Central memory CD8-positive, alpha-beta T cell (primary cell): ENCODE data around the gene TUBB4B.

ENCODE experiments used
- ATAC-seq: fragments of 150-1000 bp; cut with Tn5 transposase; replicated peaks from 2 replicates; pipeline ENCODE4 v1.10.0; 2022; ENCODE audit warnings: mild to moderate bottlenecking, moderate FRiP score, moderate number of reproducible peaks; ENCODE audit not compliant: poor library complexity, severe bottlenecking; ENCODE audit errors: extremely low read depth
- DNase-seq, 2 donors: peaks; one replicate each; pipeline ENCODE4 v3.0.0; 2021; ENCODE audit warnings: low spot score in 2 of 2
- H3K27ac Mint-ChIP-seq: one replicate; pipeline ENCODE4 v1.8.0; 2022; ENCODE audit warnings: low read depth, mild to moderate bottlenecking, moderate library complexity, mixed read lengths
- H3K27me3 Mint-ChIP-seq: one replicate; pipeline ENCODE4 v1.8.0; 2022; ENCODE audit warnings: mixed read lengths
- H3K36me3 Mint-ChIP-seq: one replicate; pipeline ENCODE4 v1.8.0; 2022; ENCODE audit warnings: mild to moderate bottlenecking, moderate library complexity, mixed read lengths; ENCODE audit not compliant: insufficient read depth
- H3K4me1 Mint-ChIP-seq: one replicate; pipeline ENCODE4 v1.8.0; 2022; ENCODE audit warnings: mixed read lengths
- H3K4me3 Mint-ChIP-seq: one replicate; pipeline ENCODE4 v1.8.0; 2022; ENCODE audit warnings: mild to moderate bottlenecking, moderate library complexity, mixed read lengths
- H3K9me3 Mint-ChIP-seq: one replicate; pipeline ENCODE4 v1.8.0; 2022; ENCODE audit warnings: mixed read lengths

The TUBB4B gene

GRCh38 chr9:137224830-137225694 lies 16.0 kb upstream of the TUBB4B start, which contains the start of gene CYSRT1:
Gene CYSRT1 (plus strand): TSS chr9:137225174. CDS start chr9:137225622, 448 bp downstream.
- ATAC-seq, result no peak
- peaks cover 6% of the 10 kb centered on the region for H3K4me1 Mint-ChIP-seq
- peak within 1 kb of the TSS; percentile 25 for H3K27ac Mint-ChIP-seq
- H3K4me3 Mint-ChIP-seq, result peak within 1 kb of the TSS; percentile 74
- DNase-seq, result no peak
- no peaks in the 10 kb centered on the region for H3K9me3 Mint-ChIP-seq
- H3K27me3 Mint-ChIP-seq, result peaks cover 9% of the 10 kb centered on the region
- H3K36me3 Mint-ChIP-seq, result peaks cover 6% of the 10 kb centered on the region

GRCh38 chr9:137225699-137226331 lies 15.3 kb upstream of the TUBB4B start:
- H3K36me3 Mint-ChIP-seq, result peaks cover 6% of the 10 kb centered on the region
- no peaks in the 10 kb centered on the region for H3K9me3 Mint-ChIP-seq
- no peak overlapping the region for H3K4me3 Mint-ChIP-seq
- no peak for ATAC-seq
- peaks cover 6% of the 10 kb centered on the region for H3K4me1 Mint-ChIP-seq
- peaks cover 9% of the 10 kb centered on the region for H3K27me3 Mint-ChIP-seq
- no peak for DNase-seq
- no peak overlapping the region for H3K27ac Mint-ChIP-seq

- peaks cover 9% of the 10 kb centered on the region for H3K27me3 Mint-ChIP-seq
- H3K4me1 Mint-ChIP-seq, result peaks cover 6% of the 10 kb centered on the region
- no peaks in the 10 kb centered on the region for H3K9me3 Mint-ChIP-seq
- H3K4me3 Mint-ChIP-seq, result no peak overlapping the region
- DNase-seq (no peak), ATAC-seq (no peak)
- peaks cover 6% of the 10 kb centered on the region for H3K36me3 Mint-ChIP-seq
- H3K27ac Mint-ChIP-seq, result no peak overlapping the region
These were observed 14.6 kb upstream of the TUBB4B start for GRCh38 chr9:137226338-137227053.

- DNase-seq (peak; percentile 71 to 76), ATAC-seq (peak; percentile 41)
- Mint-ChIP-seq H3K27ac (no peak within 1 kb of the TSS), H3K27me3 (peaks cover 9% of the 10 kb centered on the region), H3K4me1 (peaks cover 6% of the 10 kb centered on the region), H3K36me3 (peaks cover 6% of the 10 kb centered on the region), H3K4me3 (no peak within 1 kb of the TSS), H3K9me3 (no peaks in the 10 kb centered on the region)
These were observed 13.8 kb upstream of the TUBB4B start, which contains the start of gene RNF224 for GRCh38 chr9:137227054-137227852. Gene RNF224 (plus strand): TSS chr9:137227502. CDS start chr9:137228336, 834 bp downstream.

GRCh38 chr9:137227853-137228505 lies 13.1 kb upstream of the TUBB4B start:
- no peak overlapping the region for H3K4me3 Mint-ChIP-seq
- H3K36me3 Mint-ChIP-seq, result peaks cover 3% of the 10 kb centered on the region
- ATAC-seq, result no peak
- DNase-seq, result no peak
- H3K4me1 Mint-ChIP-seq, result peaks cover 6% of the 10 kb centered on the region
- H3K27me3 Mint-ChIP-seq, result peaks cover 9% of the 10 kb centered on the region
- no peak overlapping the region for H3K27ac Mint-ChIP-seq
- no peaks in the 10 kb centered on the region for H3K9me3 Mint-ChIP-seq

GRCh38 chr9:137228506-137228967 lies 12.6 kb upstream of the TUBB4B start:
- Mint-ChIP-seq H3K27ac (no peak overlapping the region), H3K4me1 (peaks cover 6% of the 10 kb centered on the region), H3K9me3 (no peaks in the 10 kb centered on the region), H3K4me3 (no peak overlapping the region), H3K27me3 (peaks cover 9% of the 10 kb centered on the region), H3K36me3 (peaks cover 1% of the 10 kb centered on the region)
- DNase-seq (no peak), ATAC-seq (no peak)

- no peaks in the 10 kb centered on the region for H3K9me3 Mint-ChIP-seq
These were observed 11.9 kb upstream of the TUBB4B start for GRCh38 chr9:137228968-137229896.

GRCh38 chr9:137229903-137230704 lies 11.0 kb upstream of the TUBB4B start:
- H3K4me3 Mint-ChIP-seq, result no peak overlapping the region
- peaks cover 6% of the 10 kb centered on the region for H3K4me1 Mint-ChIP-seq
- H3K36me3 Mint-ChIP-seq, result peaks cover 1% of the 10 kb centered on the region
- DNase-seq, result no peak
- peaks cover 15% of the 10 kb centered on the region for H3K27me3 Mint-ChIP-seq
- no peak overlapping the region for H3K27ac Mint-ChIP-seq
- no peak for ATAC-seq
- H3K9me3 Mint-ChIP-seq, result no peaks in the 10 kb centered on the region

More at GRCh38 chr9:137228968-137229896, 11.9 kb upstream of the TUBB4B start:
- Mint-ChIP-seq H3K36me3 (peaks cover 1% of the 10 kb centered on the region), H3K27me3 (peaks cover 9% of the 10 kb centered on the region), H3K4me1 (peaks cover 6% of the 10 kb centered on the region), H3K4me3 (no peak overlapping the region), H3K27ac (no peak overlapping the region)
- ATAC-seq, result no peak
- DNase-seq, result no peak

GRCh38 chr9:137230705-137231371 lies 10.2 kb upstream of the TUBB4B start, which contains the start of gene SLC34A3:
Gene SLC34A3 (plus strand): TSS chr9:137230901. CDS start chr9:137231703, 802 bp downstream.
- Mint-ChIP-seq H3K27ac (no peak within 1 kb of the TSS), H3K4me1 (peaks cover 6% of the 10 kb centered on the region), H3K27me3 (peaks cover 17% of the 10 kb centered on the region), H3K36me3 (peaks cover 1% of the 10 kb centered on the region), H3K4me3 (no peak within 1 kb of the TSS), H3K9me3 (no peaks in the 10 kb centered on the region)
- no peak for DNase-seq
- ATAC-seq, result no peak
